ENCODE data around the gene MRPL21. TPM values are rescaled to one million over a fixed set of nuclear protein-coding genes. Genes with fewer than 3 reads are reported as not detected.

MRPL21 gene
- total and polyA plus RNA-seq, 9 of the 15 experiments (the other 6 are each of a cell fraction or from before 2014, with no cell fraction given), result 196 to 618 (median 232) TPM

DNA sequence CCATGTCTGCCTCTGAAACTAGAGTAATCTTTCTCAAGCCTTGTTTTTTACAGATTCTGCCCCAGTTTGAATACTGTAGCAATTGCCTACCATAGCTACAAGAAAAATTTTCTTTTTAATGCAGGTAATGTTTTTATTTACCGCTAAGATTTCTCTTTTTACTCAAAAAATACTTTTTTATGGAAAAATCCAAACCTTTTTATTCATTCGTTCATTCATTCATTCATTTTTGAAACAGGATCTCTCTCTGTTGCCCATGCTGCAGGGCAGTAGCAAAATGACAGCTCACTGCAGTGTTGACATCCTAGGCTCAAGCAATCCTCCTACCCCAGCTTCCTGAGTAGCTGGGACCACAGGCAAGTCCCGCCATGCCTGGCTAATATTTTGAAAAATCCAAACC, 59.3 kb downstream of the MRPL21 start:
- DNase-seq (ENCODE audit: extremely low read depth in 1 of 4, low spot score in 3 of 4) (no peak), ATAC-seq (no peak), FAIRE-seq (no peak)
- Histone ChIP-seq H3K27ac (ENCODE audit: extremely low read depth, low read depth, low read length) (no peak overlapping the region), H2AFZ (ENCODE audit: low read depth, low read length) (no peak overlapping the region), H3K79me2 (ENCODE audit: control insufficient read depth, insufficient read depth, low read length) (peaks cover 8% of the 10 kb centered on the region; the same call in 1 of the 3 replicates), H3K4me3 (no peak overlapping the region), H3K4me2 (ENCODE audit: insufficient read depth, low read length) (no peak overlapping the region), H3K27me3 (ENCODE audit: control insufficient read depth in 2 of 2, insufficient read depth in 2 of 2, low read length in 2 of 2) (peaks cover 0 to 4% of the 10 kb centered on the region in 2 experiments; a peak in 2 of 5 replicates), H3K9me1 (ENCODE audit: control insufficient read depth, insufficient read depth, low read length) (no peaks in the 10 kb centered on the region), H3K9me3 (replicated peaks; ENCODE audit: control insufficient read depth, insufficient read depth, low read depth, low read length) (no peaks in the 10 kb centered on the region), H3K36me3 (ENCODE audit: control insufficient read depth, insufficient read depth, low read length) (no peaks in the 10 kb centered on the region), H3K4me1 (replicated peaks in 1 of 2; ENCODE audit: control insufficient read depth in 2 of 2, insufficient read depth in 2 of 2, low read length in 2 of 2) (peaks cover 9 to 39% of the 10 kb centered on the region in 2 experiments; a peak in 4 of 5 replicates), H4K20me1 (replicated peaks; ENCODE audit: control insufficient read depth, insufficient read depth, low read length) (no peaks in the 10 kb centered on the region), H3K9ac (ENCODE audit: insufficient read depth in 1 of 2, low read depth in 2 of 2, low read length in 2 of 2) (no peak overlapping the region)
- intact Hi-C loops (cut with micrococcal nuclease) (no loop called here), in situ Hi-C loops (cut with MboI) (loop anchor here (25.0 kb wide), 1 partner anchor 818 kb away; no protein-coding TSS in a partner anchor)
- BruUV-seq (replicated peaks), result no TSS peak
- ChIA-PET CTCF (ENCODE audit: low intra/inter-chr PET ratio) (no interaction called here), POLR2A (no interaction called here)
- WGBS (ENCODE audit: insufficient coverage, low coverage, missing lambda C conversion rate), result 52% methylated on average over 3 of the region's 3 CpGs
- TF ChIP-seq PHTF2 (CRISPR knock-in tag; IDR thresholded peaks at IDR 0.05) (no peak), NUFIP1 (IDR thresholded peaks at IDR 0.05; ENCODE audit: partially characterized antibody) (no peak), ZNF717 (CRISPR knock-in tag; IDR thresholded peaks at IDR 0.05) (no peak), TBP (optimal IDR thresholded peaks at IDR 0.05; ENCODE audit: low read depth, low read length) (no peak), MEF2D (tag; conservative IDR thresholded peaks at IDR 0.05; ENCODE audit: low read depth) (no peak), TFAM (CRISPR knock-in tag; conservative IDR thresholded peaks at IDR 0.05) (no peak), E2F6 (IDR thresholded peaks at IDR 0.05; ENCODE audit: borderline replicate concordance in 1 of 2, extremely low read depth in 1 of 2, insufficient read depth in 1 of 2, insufficient read length in 1 of 2, low read depth in 1 of 2, low read length in 1 of 2, poor library complexity in 1 of 2, severe bottlenecking in 1 of 2) (no peak), MTA2 (IDR thresholded peaks at IDR 0.05; ENCODE audit: low read depth) (no peak), ZBTB7A (IDR thresholded peaks at IDR 0.05; ENCODE audit: borderline replicate concordance, control insufficient read depth, low read depth, low read length) (no peak), PCBP2 (IDR thresholded peaks at IDR 0.05; ENCODE audit: low read depth, low read length, poor library complexity, severe bottlenecking) (no peak), ZNF280B (CRISPR knock-in tag; IDR thresholded peaks at IDR 0.05) (no peak)

Data from K562 (cell line).